Activated CD8-positive, alpha-beta memory T cell treated with anti-CD3 and anti-CD28 coated beads for 48 hours (primary cell): Measurements from ENCODE around the gene FAM227A.
"Not testable (repeated sequence)": the region's sequence is repeated elsewhere in the genome, so short reads cannot be mapped to it uniquely, and the experiment has no call there.

ENCODE experiments used
- DNase-seq, 3 experiments: peaks; one replicate each; pipeline ENCODE4 v3.0.0-alpha.2; 2020; ENCODE audit warnings: low read depth in 2 of 3, low spot score in 2 of 3

The FAM227A gene

GRCh38 chr22:38674888-38675287 is 18.7 kb upstream of the FAM227A start:
- DNase-seq = no peak

- DNase-seq = peak; percentile 9 to 26 (median 18)
Observed at GRCh38 chr22:38657045-38657909, 1.1 kb upstream of the FAM227A start.

- DNase-seq = no peak
Observed at GRCh38 chr22:38655519-38656255, 505 bp downstream of the FAM227A start.

GRCh38 chr22:38653741-38654140 is 2.5 kb downstream of the FAM227A start:
- DNase-seq = no peak

- no peak for DNase-seq
Observed at GRCh38 chr22:38652859-38653258, 3.3 kb downstream of the FAM227A start.

GRCh38 chr22:38649841-38650522 is 6.2 kb downstream of the FAM227A start:
- no peak for DNase-seq

GRCh38 chr22:38645430-38645829 is 10.8 kb downstream of the FAM227A start:
- DNase-seq = no peak

- DNase-seq = not testable (repeated sequence)
Observed at GRCh38 chr22:38644245-38644644, 11.9 kb downstream of the FAM227A start.

GRCh38 chr22:38641476-38642040 is 14.6 kb downstream of the FAM227A start:
- DNase-seq = no peak

GRCh38 chr22:38638728-38639127 is 17.5 kb downstream of the FAM227A start:
- no peak for DNase-seq

- no peak for DNase-seq
Observed at GRCh38 chr22:38638216-38638615, 18.0 kb downstream of the FAM227A start.

GRCh38 chr22:38632528-38632927 is 23.7 kb downstream of the FAM227A start:
- no peak for DNase-seq

GRCh38 chr22:38631724-38632123 is 24.5 kb downstream of the FAM227A start:
- DNase-seq = no peak

GRCh38 chr22:38629108-38629507 is 27.1 kb downstream of the FAM227A start:
- DNase-seq = no peak

GRCh38 chr22:38628444-38628843 is 27.7 kb downstream of the FAM227A start:
- DNase-seq = no peak

- no peak for DNase-seq
Observed at GRCh38 chr22:38623351-38623750, 32.8 kb downstream of the FAM227A start.

- DNase-seq = no peak
Observed at GRCh38 chr22:38618682-38619081, 37.5 kb downstream of the FAM227A start.

GRCh38 chr22:38618258-38618657 is 37.9 kb downstream of the FAM227A start:
- no peak for DNase-seq

- not testable (repeated sequence) for DNase-seq
Observed at GRCh38 chr22:38615064-38615405, 41.2 kb downstream of the FAM227A start.

GRCh38 chr22:38614332-38615063 is 41.7 kb downstream of the FAM227A start:
- DNase-seq = no peak

GRCh38 chr22:38613588-38613987 is 42.6 kb downstream of the FAM227A start:
- no peak for DNase-seq
